ENCODE measurements around the gene HCN2.
"Not testable (repeated sequence)": the region's sequence is repeated elsewhere in the genome, so short reads cannot be mapped to it uniquely, and the experiment has no call there.

HCN2 gene

GRCh38 chr19:585146-585545 lies 4.5 kb upstream of the HCN2 start:
- not testable (repeated sequence) for H3K4me3 Mint-ChIP-seq, H3K27ac Mint-ChIP-seq, H3K9me3 Mint-ChIP-seq
- peaks cover 11% of the 10 kb centered on the region for H3K4me1 Mint-ChIP-seq (ENCODE audit: low read depth)
- H3K36me3 Mint-ChIP-seq (ENCODE audit: low read depth) = peaks cover 36% of the 10 kb centered on the region
- H3K27me3 Mint-ChIP-seq = peaks cover 45% of the 10 kb centered on the region
- intact Hi-C loops (cut with micrococcal nuclease) = loop anchor here (5.0 kb wide), 1 partner anchor 147 kb away; no protein-coding TSS in a partner anchor

GRCh38 chr19:585551-586110 lies 4.0 kb upstream of the HCN2 start:
- H3K27me3 Mint-ChIP-seq = peaks cover 50% of the 10 kb centered on the region
- H3K36me3 Mint-ChIP-seq (ENCODE audit: low read depth) = peaks cover 31% of the 10 kb centered on the region
- H3K9me3 Mint-ChIP-seq = no peaks in the 10 kb centered on the region
- peaks cover 11% of the 10 kb centered on the region for H3K4me1 Mint-ChIP-seq (ENCODE audit: low read depth)
- no peak overlapping the region for H3K27ac Mint-ChIP-seq
- intact Hi-C loops (cut with micrococcal nuclease) = loop anchor here (5.0 kb wide), 1 partner anchor 147 kb away; no protein-coding TSS in a partner anchor
- H3K4me3 Mint-ChIP-seq = no peak overlapping the region

- Mint-ChIP-seq H3K4me3 (no peak overlapping the region), H3K9me3 (no peaks in the 10 kb centered on the region), H3K4me1 (ENCODE audit: low read depth) (peaks cover 11% of the 10 kb centered on the region), H3K27me3 (peaks cover 74% of the 10 kb centered on the region), H3K27ac (no peak overlapping the region), H3K36me3 (ENCODE audit: low read depth) (peaks cover 7% of the 10 kb centered on the region)
- intact Hi-C loops (cut with micrococcal nuclease) = loop anchor here (5.0 kb wide), 1 partner anchor 144 kb away; no protein-coding TSS in a partner anchor
These were observed 1.5 kb upstream of the HCN2 start for GRCh38 chr19:588093-588740.

- peaks cover 79% of the 10 kb centered on the region for H3K27me3 Mint-ChIP-seq
- peaks cover 7% of the 10 kb centered on the region for H3K4me1 Mint-ChIP-seq (ENCODE audit: low read depth)
These were observed 664 bp upstream of the HCN2 start for GRCh38 chr19:588741-589692.

GRCh38 chr19:590396-590745 lies 690 bp downstream of the HCN2 start:
- Mint-ChIP-seq H3K9me3 (no peaks in the 10 kb centered on the region), H3K4me1 (ENCODE audit: low read depth) (peaks cover 6% of the 10 kb centered on the region), H3K36me3 (ENCODE audit: low read depth) (no peaks in the 10 kb centered on the region), H3K27ac (no peak overlapping the region), H3K4me3 (peak overlapping the region; percentile 39), H3K27me3 (peaks cover 87% of the 10 kb centered on the region)
- intact Hi-C loops (cut with micrococcal nuclease) = no loop called here

More at GRCh38 chr19:588741-589692, 664 bp upstream of the HCN2 start:
- Mint-ChIP-seq H3K36me3 (ENCODE audit: low read depth) (no peaks in the 10 kb centered on the region), H3K4me3 (peak overlapping the region; percentile 23), H3K9me3 (no peaks in the 10 kb centered on the region), H3K27ac (no peak overlapping the region)
- intact Hi-C loops (cut with micrococcal nuclease) = loop anchor here (5.0 kb wide), 1 partner anchor 143 kb away; no protein-coding TSS in a partner anchor

GRCh38 chr19:590750-591098 lies 1.0 kb downstream of the HCN2 start:
- intact Hi-C loops (cut with micrococcal nuclease) = no loop called here
- peaks cover 89% of the 10 kb centered on the region for H3K27me3 Mint-ChIP-seq
- H3K27ac Mint-ChIP-seq = no peak overlapping the region
- no peaks in the 10 kb centered on the region for H3K36me3 Mint-ChIP-seq (ENCODE audit: low read depth)
- H3K9me3 Mint-ChIP-seq = no peaks in the 10 kb centered on the region
- no peak overlapping the region for H3K4me3 Mint-ChIP-seq
- peaks cover 6% of the 10 kb centered on the region for H3K4me1 Mint-ChIP-seq (ENCODE audit: low read depth)

- Mint-ChIP-seq H3K36me3 (ENCODE audit: low read depth) (no peaks in the 10 kb centered on the region), H3K27me3 (peaks cover 87% of the 10 kb centered on the region), H3K27ac (no peak overlapping the region), H3K4me3 (no peak overlapping the region), H3K4me1 (ENCODE audit: low read depth) (peaks cover 6% of the 10 kb centered on the region), H3K9me3 (no peaks in the 10 kb centered on the region)
- intact Hi-C loops (cut with micrococcal nuclease) = no loop called here
These were observed 1.6 kb downstream of the HCN2 start for GRCh38 chr19:591099-591958.

- Mint-ChIP-seq H3K27ac (no peak overlapping the region), H3K4me3 (no peak overlapping the region), H3K36me3 (ENCODE audit: low read depth) (no peaks in the 10 kb centered on the region), H3K9me3 (no peaks in the 10 kb centered on the region), H3K4me1 (ENCODE audit: low read depth) (peaks cover 6% of the 10 kb centered on the region), H3K27me3 (peaks cover 82% of the 10 kb centered on the region)
- intact Hi-C loops (cut with micrococcal nuclease) = no loop called here
These were observed 2.4 kb downstream of the HCN2 start for GRCh38 chr19:592101-592500.

GRCh38 chr19:593055-593454 lies 3.4 kb downstream of the HCN2 start:
- Mint-ChIP-seq H3K27ac (no peak overlapping the region), H3K9me3 (no peaks in the 10 kb centered on the region), H3K4me1 (ENCODE audit: low read depth) (peaks cover 5% of the 10 kb centered on the region), H3K36me3 (ENCODE audit: low read depth) (no peaks in the 10 kb centered on the region), H3K4me3 (no peak overlapping the region), H3K27me3 (peaks cover 73% of the 10 kb centered on the region)
- intact Hi-C loops (cut with micrococcal nuclease) = no loop called here

GRCh38 chr19:593505-593904 lies 3.8 kb downstream of the HCN2 start:
- H3K27me3 Mint-ChIP-seq = peaks cover 69% of the 10 kb centered on the region
- peaks cover under 1% of the 10 kb centered on the region for H3K4me1 Mint-ChIP-seq (ENCODE audit: low read depth)
- intact Hi-C loops (cut with micrococcal nuclease) = no loop called here
- H3K36me3 Mint-ChIP-seq (ENCODE audit: low read depth) = no peaks in the 10 kb centered on the region
- no peaks in the 10 kb centered on the region for H3K9me3 Mint-ChIP-seq
- no peak overlapping the region for H3K4me3 Mint-ChIP-seq
- no peak overlapping the region for H3K27ac Mint-ChIP-seq

GRCh38 chr19:594265-594870 lies 4.7 kb downstream of the HCN2 start:
- no peak overlapping the region for H3K4me3 Mint-ChIP-seq
- no peaks in the 10 kb centered on the region for H3K36me3 Mint-ChIP-seq (ENCODE audit: low read depth)
- no peaks in the 10 kb centered on the region for H3K9me3 Mint-ChIP-seq
- peaks cover 64% of the 10 kb centered on the region for H3K27me3 Mint-ChIP-seq
- intact Hi-C loops (cut with micrococcal nuclease) = no loop called here
- H3K27ac Mint-ChIP-seq = no peak overlapping the region
- H3K4me1 Mint-ChIP-seq (ENCODE audit: low read depth) = no peaks in the 10 kb centered on the region

- Mint-ChIP-seq H3K9me3 (no peaks in the 10 kb centered on the region), H3K36me3 (ENCODE audit: low read depth) (no peaks in the 10 kb centered on the region), H3K4me1 (ENCODE audit: low read depth) (no peaks in the 10 kb centered on the region), H3K4me3 (no peak overlapping the region), H3K27ac (no peak overlapping the region), H3K27me3 (peaks cover 64% of the 10 kb centered on the region)
- intact Hi-C loops (cut with micrococcal nuclease) = no loop called here
These were observed 5.9 kb downstream of the HCN2 start for GRCh38 chr19:595326-596262.
